HUES6 (cell line): ENCODE results near the gene BRAP.
A peak's percentile ranks its signal among the peaks of the same experiment; 100 is the strongest.
"Not testable (repeated sequence)": the region's sequence is repeated elsewhere in the genome, so short reads cannot be mapped to it uniquely, and the experiment has no call there.

Experiments
- H3K27ac ChIP-seq: 2 replicates; pipeline ENCODE4 v1.7.0; 2013; ENCODE audit warnings: low read depth, mild to moderate bottlenecking, low read length, inconsistent platforms
- H3K27me3 ChIP-seq: 2 replicates; pipeline ENCODE4 v1.6.1; 2013; ENCODE audit warnings: low read length; ENCODE audit not compliant: control insufficient read depth, insufficient read depth
- H3K36me3 ChIP-seq: 2 replicates; pipeline ENCODE4 v1.6.1; 2013; ENCODE audit warnings: low read length; ENCODE audit not compliant: control insufficient read depth, insufficient read depth
- H3K4me1 ChIP-seq: 2 replicates; pipeline ENCODE4 v1.6.1; 2013; ENCODE audit warnings: low read length; ENCODE audit not compliant: control insufficient read depth, insufficient read depth
- H3K4me3 ChIP-seq: 2 replicates; pipeline ENCODE4 v1.5.1; 2013; ENCODE audit warnings: low read depth, low read length
- H3K9ac ChIP-seq: one replicate; pipeline ENCODE4 v1.6.1; 2013; ENCODE audit warnings: mild to moderate bottlenecking, low read length
- H3K9me3 ChIP-seq: 2 replicates; pipeline ENCODE4 v1.6.1; 2013; ENCODE audit warnings: low read depth, low read length; ENCODE audit not compliant: control insufficient read depth, insufficient read depth

Gene BRAP

GRCh38 chr12:111640506-111640905 is 45.2 kb downstream of the BRAP start:
- Histone ChIP-seq H3K27ac (no peak overlapping the region), H3K9me3 (no peaks in the 10 kb centered on the region), H3K4me3 (no peak overlapping the region), H3K9ac (no peak overlapping the region), H3K27me3 (no peaks in the 10 kb centered on the region), H3K4me1 (peaks cover 17% of the 10 kb centered on the region), H3K36me3 (peaks cover 25% of the 10 kb centered on the region)

- Histone ChIP-seq H3K36me3 (peaks cover 9% of the 10 kb centered on the region), H3K4me3 (no peak overlapping the region), H3K27me3 (no peaks in the 10 kb centered on the region), H3K9ac (no peak overlapping the region), H3K27ac (no peak overlapping the region), H3K9me3 (no peaks in the 10 kb centered on the region), H3K4me1 (peaks cover 19% of the 10 kb centered on the region)
Measured at GRCh38 chr12:111638556-111638955, 47.2 kb downstream of the BRAP start.

- H3K36me3 ChIP-seq, result no peaks in the 10 kb centered on the region
- H3K9ac ChIP-seq, result peak overlapping the region; percentile 32
- H3K4me1 ChIP-seq, result peaks cover 19% of the 10 kb centered on the region
- H3K27me3 ChIP-seq, result no peaks in the 10 kb centered on the region
- 0 out of 2 replicates have a peak overlapping the region, but pooled peaks have one; percentile 9 for H3K4me3 ChIP-seq
- no peaks in the 10 kb centered on the region for H3K9me3 ChIP-seq
- peak overlapping the region; percentile 10; the same call in 1 of the 2 replicates for H3K27ac ChIP-seq
Measured at GRCh38 chr12:111636209-111636945, 49.4 kb downstream of the BRAP start.

GRCh38 chr12:111635524-111635923 is 50.2 kb downstream of the BRAP start:
- Histone ChIP-seq H3K9me3 (no peaks in the 10 kb centered on the region), H3K4me1 (peaks cover 19% of the 10 kb centered on the region), H3K36me3 (no peaks in the 10 kb centered on the region), H3K27me3 (no peaks in the 10 kb centered on the region), H3K27ac (no peak overlapping the region), H3K9ac (no peak overlapping the region), H3K4me3 (no peak overlapping the region)

- no peak overlapping the region for H3K4me3 ChIP-seq
- no peak overlapping the region for H3K9ac ChIP-seq
- no peaks in the 10 kb centered on the region for H3K4me1 ChIP-seq
- H3K36me3 ChIP-seq, result no peaks in the 10 kb centered on the region
- no peak overlapping the region for H3K27ac ChIP-seq
- H3K9me3 ChIP-seq, result no peaks in the 10 kb centered on the region
- no peaks in the 10 kb centered on the region for H3K27me3 ChIP-seq
Measured at GRCh38 chr12:111628505-111629260, 57.1 kb downstream of the BRAP start.

GRCh38 chr12:111626230-111626629 is 59.5 kb downstream of the BRAP start:
- Histone ChIP-seq H3K27me3 (no peaks in the 10 kb centered on the region), H3K4me1 (no peaks in the 10 kb centered on the region), H3K27ac (no peak overlapping the region), H3K9me3 (no peaks in the 10 kb centered on the region), H3K4me3 (no peak overlapping the region), H3K36me3 (no peaks in the 10 kb centered on the region), H3K9ac (no peak overlapping the region)

GRCh38 chr12:111624540-111624939 is 61.2 kb downstream of the BRAP start:
- Histone ChIP-seq H3K4me3 (no peak overlapping the region), H3K27me3 (no peaks in the 10 kb centered on the region), H3K36me3 (no peaks in the 10 kb centered on the region), H3K9me3 (no peaks in the 10 kb centered on the region), H3K27ac (no peak overlapping the region), H3K4me1 (no peaks in the 10 kb centered on the region), H3K9ac (no peak overlapping the region)

- not testable (repeated sequence) for H3K36me3 ChIP-seq, H3K27ac ChIP-seq, H3K4me3 ChIP-seq, H3K9me3 ChIP-seq, H3K4me1 ChIP-seq, H3K27me3 ChIP-seq, H3K9ac ChIP-seq
Measured at GRCh38 chr12:111617841-111618240, 67.9 kb downstream of the BRAP start.

GRCh38 chr12:111616177-111616623 is 69.6 kb downstream of the BRAP start:
- Histone ChIP-seq H3K27ac (no peak overlapping the region), H3K9ac (no peak overlapping the region), H3K4me1 (no peaks in the 10 kb centered on the region), H3K36me3 (no peaks in the 10 kb centered on the region), H3K9me3 (no peaks in the 10 kb centered on the region), H3K27me3 (no peaks in the 10 kb centered on the region), H3K4me3 (no peak overlapping the region)

- Histone ChIP-seq H3K36me3 (no peaks in the 10 kb centered on the region), H3K4me3 (no peak overlapping the region), H3K27ac (no peak overlapping the region), H3K9ac (no peak overlapping the region), H3K4me1 (no peaks in the 10 kb centered on the region), H3K9me3 (no peaks in the 10 kb centered on the region), H3K27me3 (no peaks in the 10 kb centered on the region)
Measured at GRCh38 chr12:111607239-111607638, 78.5 kb downstream of the BRAP start.

GRCh38 chr12:111606767-111607230 is 79.0 kb downstream of the BRAP start:
- Histone ChIP-seq H3K4me1 (no peaks in the 10 kb centered on the region), H3K27ac (no peak overlapping the region), H3K9me3 (no peaks in the 10 kb centered on the region), H3K4me3 (no peak overlapping the region), H3K36me3 (no peaks in the 10 kb centered on the region), H3K27me3 (no peaks in the 10 kb centered on the region), H3K9ac (no peak overlapping the region)
